Effector memory CD4-positive, alpha-beta T cell (primary cell): ENCODE results near the gene TMC8.

ENCODE experiments used
- DNase-seq, 3 donors: peaks; one replicate each; pipeline ENCODE4 v3.0.0-alpha.2; 2020
- H3K27ac ChIP-seq: 2 replicates; pipeline ENCODE4 v1.7.0; 2013; ENCODE audit warnings: mild to moderate bottlenecking, low read length, moderate library complexity; ENCODE audit not compliant: insufficient read depth, poor library complexity, severe bottlenecking
- H3K27me3 ChIP-seq: replicated peaks from 2 replicates; pipeline ENCODE4 v1.7.0; 2013; ENCODE audit warnings: mild to moderate bottlenecking, low read length; ENCODE audit not compliant: insufficient read depth, control insufficient read depth, poor library complexity, severe bottlenecking
- H3K36me3 ChIP-seq: 2 replicates; pipeline ENCODE4 v1.7.0; 2013; ENCODE audit warnings: mild to moderate bottlenecking, low read length, moderate library complexity; ENCODE audit not compliant: control insufficient read depth, insufficient read depth
- H3K4me1 ChIP-seq: 2 replicates; pipeline ENCODE4 v1.7.0; 2013; ENCODE audit warnings: low read length, mild to moderate bottlenecking; ENCODE audit not compliant: control insufficient read depth, insufficient read depth, poor library complexity, severe bottlenecking
- H3K4me3 ChIP-seq: 2 replicates; pipeline ENCODE4 v1.7.0; 2013; ENCODE audit warnings: low read length, low read depth, mild to moderate bottlenecking; ENCODE audit not compliant: insufficient read depth, poor library complexity, severe bottlenecking
- H3K9me3 ChIP-seq: 2 replicates; pipeline ENCODE4 v1.7.0; 2013; ENCODE audit warnings: mild to moderate bottlenecking, low read length, moderate library complexity; ENCODE audit not compliant: control insufficient read depth

TMC8 gene

DNA sequence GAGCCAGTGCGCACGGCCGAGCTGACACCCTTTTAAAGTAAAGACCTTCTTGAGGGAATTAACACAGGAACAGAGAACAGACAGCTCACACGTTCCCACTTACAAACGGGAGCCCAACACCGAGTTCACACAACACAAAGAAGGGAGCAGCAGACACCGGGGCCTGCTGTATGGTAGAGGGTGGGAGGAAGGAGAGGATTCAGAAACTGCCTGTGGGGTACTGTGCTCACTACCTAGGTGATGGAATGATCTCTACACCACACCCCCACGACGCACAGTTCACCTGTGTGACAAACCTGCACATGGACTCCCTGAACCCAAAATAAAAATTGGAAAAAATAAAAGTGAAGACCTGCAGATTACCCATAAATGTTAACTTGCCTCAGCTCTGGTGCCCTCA, 34.5 kb upstream of the TMC8 start:
- Histone ChIP-seq H3K27ac (no peak overlapping the region), H3K9me3 (no peaks in the 10 kb centered on the region), H3K4me1 (no peaks in the 10 kb centered on the region), H3K4me3 (no peak overlapping the region), H3K36me3 (peaks cover 82% of the 10 kb centered on the region), H3K27me3 (no peaks in the 10 kb centered on the region)
- no peak for DNase-seq

DNA sequence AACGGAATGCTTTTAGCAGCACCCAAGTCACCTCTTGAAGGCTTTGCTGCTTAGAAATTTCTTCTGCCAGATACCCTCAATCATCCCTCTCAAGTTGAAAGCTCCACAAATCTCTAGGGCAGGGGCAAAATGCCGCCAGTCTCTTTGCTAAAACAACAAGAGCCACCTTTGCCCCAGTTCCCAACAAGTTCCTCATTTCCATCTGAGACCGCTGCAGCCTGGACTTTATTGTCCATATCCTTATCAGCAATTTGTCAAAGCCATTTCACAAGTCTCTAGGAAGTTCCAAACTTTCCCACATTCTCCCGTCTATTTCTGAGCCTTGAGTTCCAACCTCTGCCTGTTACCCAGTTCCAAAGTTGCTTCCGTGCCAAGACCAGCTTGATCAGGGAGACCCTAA, 29.5 kb upstream of the TMC8 start:
- no peak for DNase-seq
- Histone ChIP-seq H3K4me3 (no peak overlapping the region), H3K9me3 (no peaks in the 10 kb centered on the region), H3K36me3 (peaks cover 69% of the 10 kb centered on the region), H3K27me3 (no peaks in the 10 kb centered on the region), H3K27ac (no peak overlapping the region), H3K4me1 (no peaks in the 10 kb centered on the region)

DNA sequence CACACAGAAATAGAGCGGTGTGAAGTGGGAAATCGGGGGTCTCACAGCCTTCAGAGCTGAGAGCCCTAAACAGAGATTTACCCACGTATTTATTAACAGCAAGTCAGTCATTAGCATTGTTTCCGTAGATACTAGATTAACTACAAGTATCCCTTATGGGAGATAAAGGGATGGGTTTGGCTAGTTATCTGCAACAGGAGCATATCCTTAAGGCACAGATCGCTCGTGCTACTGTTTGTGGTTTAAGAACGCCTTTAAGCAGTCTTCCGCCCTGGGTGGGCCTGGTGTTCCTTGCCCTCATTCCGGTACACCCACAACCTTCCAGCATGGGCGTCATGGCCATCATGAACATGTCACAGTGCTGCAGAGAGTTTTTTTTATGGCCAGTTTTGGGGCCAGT, 29.0 kb upstream of the TMC8 start:
- DNase-seq = no peak
- H3K4me1 ChIP-seq = no peaks in the 10 kb centered on the region

DNA sequence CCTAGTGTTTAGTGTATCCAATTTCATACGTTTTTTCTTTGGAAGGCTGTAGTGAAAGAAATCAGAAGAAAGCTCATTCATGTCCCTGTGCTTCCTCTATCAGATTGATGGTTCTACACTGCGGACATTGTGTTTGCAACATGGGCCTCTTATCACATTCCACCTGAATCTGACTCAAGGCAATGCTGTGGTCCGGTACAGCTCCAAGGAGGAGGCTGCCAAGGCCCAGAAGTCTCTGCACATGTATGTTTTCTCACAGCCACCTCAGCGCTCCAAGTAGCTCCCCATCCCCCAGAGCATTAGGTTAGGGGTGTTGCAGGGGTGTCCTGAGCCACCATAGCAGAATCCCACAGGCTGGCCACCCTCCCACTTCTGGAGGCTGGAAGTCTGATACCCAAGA, 27.3 kb upstream of the TMC8 start:
- H3K4me1 ChIP-seq = no peaks in the 10 kb centered on the region
- H3K9me3 ChIP-seq = no peaks in the 10 kb centered on the region
- DNase-seq = no peak
- H3K27me3 ChIP-seq = no peaks in the 10 kb centered on the region
- peaks cover 47% of the 10 kb centered on the region for H3K36me3 ChIP-seq
- no peak overlapping the region for H3K4me3 ChIP-seq
- H3K27ac ChIP-seq = no peak overlapping the region

More for the DNA sequence above, 29.0 kb upstream of the TMC8 start:
- H3K4me3 ChIP-seq = no peak overlapping the region
- no peaks in the 10 kb centered on the region for H3K9me3 ChIP-seq
- H3K27ac ChIP-seq = no peak overlapping the region
- peaks cover 65% of the 10 kb centered on the region for H3K36me3 ChIP-seq
- no peaks in the 10 kb centered on the region for H3K27me3 ChIP-seq

DNA sequence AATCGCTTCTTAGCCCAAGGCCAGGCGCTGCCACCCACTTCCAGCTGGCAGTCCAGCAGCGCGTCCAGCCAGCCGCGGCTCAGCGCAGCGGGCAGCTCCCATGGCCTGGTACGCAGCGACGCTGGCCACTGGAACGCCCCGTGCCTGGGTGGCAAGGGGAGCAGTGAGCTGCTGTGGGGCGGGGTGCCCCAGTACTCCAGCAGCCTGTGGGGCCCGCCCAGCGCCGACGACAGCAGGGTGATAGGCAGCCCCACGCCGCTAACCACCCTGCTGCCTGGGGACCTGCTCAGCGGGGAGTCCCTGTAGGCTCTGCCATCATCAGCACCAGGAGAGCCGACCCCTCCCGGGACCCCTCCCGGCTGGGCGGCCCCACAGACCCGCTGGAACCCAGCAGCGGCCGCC, 26.0 kb upstream of the TMC8 start:
- Histone ChIP-seq H3K27me3 (no peaks in the 10 kb centered on the region), H3K9me3 (no peaks in the 10 kb centered on the region), H3K27ac (no peak overlapping the region), H3K36me3 (peaks cover 46% of the 10 kb centered on the region), H3K4me1 (no peaks in the 10 kb centered on the region), H3K4me3 (no peak overlapping the region)
- no peak for DNase-seq

DNA sequence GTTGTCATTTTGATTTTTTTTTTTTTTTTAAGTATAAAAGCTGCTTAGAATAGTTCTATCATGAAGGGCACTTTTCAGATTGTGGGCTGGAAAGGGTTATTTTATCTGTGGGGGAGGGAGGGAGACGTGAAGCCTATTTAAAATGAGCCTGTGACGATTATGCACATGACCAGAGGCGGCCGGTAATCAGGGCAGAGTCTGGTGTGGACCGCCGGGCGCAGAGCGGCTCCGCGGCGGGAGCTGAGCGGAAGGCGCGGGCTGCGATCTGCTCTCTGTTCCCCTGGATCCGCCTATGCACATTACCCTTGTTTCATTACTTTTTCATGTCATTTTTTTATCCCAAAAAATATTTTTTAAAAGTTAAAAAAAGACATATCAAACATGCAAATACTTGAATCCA, 25.5 kb upstream of the TMC8 start:
- H3K36me3 ChIP-seq = peaks cover 46% of the 10 kb centered on the region
- no peaks in the 10 kb centered on the region for H3K9me3 ChIP-seq
- DNase-seq = no peak

DNA sequence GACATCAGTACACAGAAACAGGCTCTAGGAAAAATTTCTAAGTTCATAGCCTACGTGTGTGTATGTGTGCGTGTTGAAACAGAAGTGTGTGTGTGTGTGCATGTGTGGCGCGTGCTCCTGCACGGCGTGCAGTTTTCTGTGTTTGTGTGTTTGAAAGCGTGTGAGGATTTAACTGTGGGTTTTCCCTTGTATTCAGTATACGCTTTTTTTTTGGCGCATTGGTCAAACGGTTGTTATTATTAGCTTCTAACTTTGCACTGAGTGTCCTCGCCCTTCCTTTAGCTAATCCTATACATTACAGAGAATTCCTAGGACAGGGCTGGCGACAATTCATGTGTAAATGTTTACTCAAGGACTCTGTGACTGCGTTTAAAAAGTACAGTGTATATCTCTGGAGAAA, 25.0 kb upstream of the TMC8 start:
- H3K27me3 ChIP-seq = no peaks in the 10 kb centered on the region
- no peak overlapping the region for H3K4me3 ChIP-seq
- H3K36me3 ChIP-seq = peaks cover 46% of the 10 kb centered on the region
- no peaks in the 10 kb centered on the region for H3K9me3 ChIP-seq
- H3K27ac ChIP-seq = no peak overlapping the region
- no peak for DNase-seq
- H3K4me1 ChIP-seq = no peaks in the 10 kb centered on the region

More for the DNA sequence above, 25.5 kb upstream of the TMC8 start:
- Histone ChIP-seq H3K27ac (no peak overlapping the region), H3K4me1 (no peaks in the 10 kb centered on the region), H3K27me3 (no peaks in the 10 kb centered on the region), H3K4me3 (no peak overlapping the region)

DNA sequence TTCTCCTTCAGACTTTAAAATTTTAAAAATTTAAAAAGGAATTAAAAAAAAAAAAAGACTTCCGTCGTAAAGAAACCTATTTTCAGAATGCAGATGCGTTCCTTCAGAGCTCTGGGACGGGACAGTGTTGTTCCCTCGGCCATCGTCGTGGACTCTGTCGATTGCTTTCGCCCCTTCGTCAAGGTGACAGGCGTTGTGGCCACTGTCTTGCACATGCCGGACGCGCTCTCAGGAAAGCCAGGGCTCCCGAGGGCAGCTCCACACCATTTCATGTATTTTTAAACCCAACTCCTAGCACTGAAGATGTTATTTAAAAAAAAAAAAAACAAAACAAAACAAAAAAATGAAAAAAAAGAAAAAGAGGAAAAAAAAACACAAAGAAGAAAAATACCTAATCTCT, 24.4 kb upstream of the TMC8 start:
- Histone ChIP-seq H3K36me3 (peaks cover 51% of the 10 kb centered on the region), H3K27me3 (no peaks in the 10 kb centered on the region), H3K9me3 (no peaks in the 10 kb centered on the region), H3K4me1 (no peaks in the 10 kb centered on the region), H3K4me3 (no peak overlapping the region), H3K27ac (no peak overlapping the region)
- no peak for DNase-seq

DNA sequence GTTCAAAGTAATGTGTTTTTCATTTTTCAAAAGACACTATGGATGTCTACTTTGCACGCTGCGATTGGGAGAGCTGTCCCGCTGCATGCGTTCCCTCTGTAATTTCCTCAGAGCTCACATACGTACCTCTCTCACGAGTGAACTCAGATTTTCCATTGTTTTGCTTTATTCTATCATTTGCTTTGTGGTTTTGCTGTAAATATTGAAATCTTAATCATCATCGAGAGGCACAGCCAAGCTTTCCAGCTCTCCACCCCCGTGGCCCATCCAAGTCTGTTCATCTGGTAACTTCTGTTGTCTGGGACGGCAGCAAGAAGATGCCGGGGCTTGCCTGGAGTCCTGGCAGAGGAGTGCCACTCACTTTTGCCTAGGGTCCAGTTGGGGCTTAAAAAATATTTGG, 23.1 kb upstream of the TMC8 start:
- Histone ChIP-seq H3K36me3 (peaks cover 58% of the 10 kb centered on the region), H3K27me3 (no peaks in the 10 kb centered on the region), H3K4me1 (peaks cover 3% of the 10 kb centered on the region), H3K4me3 (no peak overlapping the region), H3K27ac (no peak overlapping the region), H3K9me3 (no peaks in the 10 kb centered on the region)
- DNase-seq = no peak

DNA sequence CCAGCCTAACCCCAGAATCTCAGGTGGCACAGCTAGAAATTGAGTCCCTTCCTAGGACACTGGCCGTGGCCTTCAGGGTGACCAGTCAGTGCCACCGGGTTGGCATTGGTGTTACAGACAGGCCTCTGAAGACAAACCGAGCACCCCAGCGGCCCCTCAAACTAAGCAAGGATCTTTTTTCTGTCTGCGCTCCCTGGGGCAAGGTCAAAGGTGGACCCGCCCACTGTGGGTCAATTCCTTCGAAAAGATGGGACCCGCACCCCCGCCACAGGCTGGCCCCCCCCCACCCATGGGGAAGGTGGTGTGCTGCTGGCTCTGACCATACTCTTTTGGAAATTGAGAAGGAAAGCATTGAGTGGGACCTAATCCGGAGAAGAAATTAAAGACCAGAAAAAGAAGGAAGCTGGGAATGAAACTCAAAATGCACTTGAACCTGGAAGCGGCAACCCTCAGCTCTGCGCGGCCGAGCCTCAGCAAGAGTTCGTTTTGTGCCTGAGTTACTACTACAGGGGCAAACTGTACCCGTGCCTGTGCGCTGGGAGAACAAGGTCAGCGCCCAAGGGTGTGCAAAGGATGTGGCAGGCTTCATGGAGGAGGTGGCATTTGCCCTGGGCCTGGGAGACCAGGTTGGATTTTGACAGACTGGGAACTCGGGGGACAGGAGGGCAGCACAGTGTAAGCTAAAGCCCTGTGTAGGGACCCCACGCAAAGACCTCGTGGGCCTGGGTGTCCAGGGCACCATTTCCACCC, 22.4 kb upstream of the TMC8 start:
- DNase-seq = no peak
- Histone ChIP-seq H3K4me1 (peaks cover 9% of the 10 kb centered on the region), H3K9me3 (no peaks in the 10 kb centered on the region), H3K27ac (no peak overlapping the region), H3K27me3 (no peaks in the 10 kb centered on the region), H3K4me3 (no peak overlapping the region), H3K36me3 (peaks cover 60% of the 10 kb centered on the region)
